ENCODE results near the gene GRAP2. TPM values are rescaled to one million over a fixed set of nuclear protein-coding genes. Genes with fewer than 3 reads are reported as not detected.

Gene GRAP2
- total RNA-seq, 6 donors from 2014 or later = 3.2 to 22.0 (median 7.2) TPM

DNA sequence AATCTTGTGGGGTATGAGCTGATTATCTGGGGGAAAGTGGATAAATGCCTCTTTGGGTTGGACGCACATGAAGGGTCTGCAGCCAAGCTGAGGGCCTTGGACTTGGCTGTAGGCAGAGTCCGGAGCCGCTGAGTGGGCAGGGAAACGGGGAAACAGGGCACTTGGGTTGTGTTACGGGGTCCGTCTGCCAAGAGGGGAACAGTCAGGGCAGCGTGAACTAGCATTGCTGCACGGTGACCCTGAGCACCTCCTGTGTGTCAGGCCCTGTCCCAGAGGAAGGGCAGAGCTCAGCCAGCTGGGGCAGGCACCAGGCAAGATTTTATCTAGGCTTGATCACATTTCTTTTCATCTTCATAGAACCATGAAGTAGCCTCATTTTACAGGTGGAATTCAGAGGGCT, 105.8 kb downstream of the GRAP2 start:
- Histone ChIP-seq H3K9me3 (no peaks in the 10 kb centered on the region), H3K36me3 (no peaks in the 10 kb centered on the region), H3K27ac (no peak overlapping the region), H3K4me1 (peaks cover 0 to 6% (median 2%) of the 10 kb centered on the region in 4 donors), H3K27me3 (peaks cover 0 to 6% (median 0%) of the 10 kb centered on the region in 4 donors), H3K4me3 (no peak overlapping the region)
- 81 to 88% methylated on average over 8 of the region's 8 CpGs for WGBS, 2 donors
- ATAC-seq (ENCODE audit: low FRiP score in 2 of 2) (no peak), DNase-seq (no peak)
- TF ChIP-seq POLR2A (IDR thresholded peaks at IDR 0.05) (no peak), EP300 (IDR thresholded peaks at IDR 0.05) (no peak), POLR2AphosphoS5 (IDR thresholded peaks at IDR 0.05) (no peak)
- TF ChIP-seq, protein P1, sequence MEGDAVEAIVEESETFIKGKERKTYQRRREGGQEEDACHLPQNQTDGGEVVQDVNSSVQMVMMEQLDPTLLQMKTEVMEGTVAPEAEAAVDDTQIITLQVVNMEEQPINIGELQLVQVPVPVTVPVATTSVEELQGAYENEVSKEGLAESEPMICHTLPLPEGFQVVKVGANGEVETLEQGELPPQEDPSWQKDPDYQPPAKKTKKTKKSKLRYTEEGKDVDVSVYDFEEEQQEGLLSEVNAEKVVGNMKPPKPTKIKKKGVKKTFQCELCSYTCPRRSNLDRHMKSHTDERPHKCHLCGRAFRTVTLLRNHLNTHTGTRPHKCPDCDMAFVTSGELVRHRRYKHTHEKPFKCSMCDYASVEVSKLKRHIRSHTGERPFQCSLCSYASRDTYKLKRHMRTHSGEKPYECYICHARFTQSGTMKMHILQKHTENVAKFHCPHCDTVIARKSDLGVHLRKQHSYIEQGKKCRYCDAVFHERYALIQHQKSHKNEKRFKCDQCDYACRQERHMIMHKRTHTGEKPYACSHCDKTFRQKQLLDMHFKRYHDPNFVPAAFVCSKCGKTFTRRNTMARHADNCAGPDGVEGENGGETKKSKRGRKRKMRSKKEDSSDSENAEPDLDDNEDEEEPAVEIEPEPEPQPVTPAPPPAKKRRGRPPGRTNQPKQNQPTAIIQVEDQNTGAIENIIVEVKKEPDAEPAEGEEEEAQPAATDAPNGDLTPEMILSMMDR (IDR thresholded peaks at IDR 0.05) = no peak

DNA sequence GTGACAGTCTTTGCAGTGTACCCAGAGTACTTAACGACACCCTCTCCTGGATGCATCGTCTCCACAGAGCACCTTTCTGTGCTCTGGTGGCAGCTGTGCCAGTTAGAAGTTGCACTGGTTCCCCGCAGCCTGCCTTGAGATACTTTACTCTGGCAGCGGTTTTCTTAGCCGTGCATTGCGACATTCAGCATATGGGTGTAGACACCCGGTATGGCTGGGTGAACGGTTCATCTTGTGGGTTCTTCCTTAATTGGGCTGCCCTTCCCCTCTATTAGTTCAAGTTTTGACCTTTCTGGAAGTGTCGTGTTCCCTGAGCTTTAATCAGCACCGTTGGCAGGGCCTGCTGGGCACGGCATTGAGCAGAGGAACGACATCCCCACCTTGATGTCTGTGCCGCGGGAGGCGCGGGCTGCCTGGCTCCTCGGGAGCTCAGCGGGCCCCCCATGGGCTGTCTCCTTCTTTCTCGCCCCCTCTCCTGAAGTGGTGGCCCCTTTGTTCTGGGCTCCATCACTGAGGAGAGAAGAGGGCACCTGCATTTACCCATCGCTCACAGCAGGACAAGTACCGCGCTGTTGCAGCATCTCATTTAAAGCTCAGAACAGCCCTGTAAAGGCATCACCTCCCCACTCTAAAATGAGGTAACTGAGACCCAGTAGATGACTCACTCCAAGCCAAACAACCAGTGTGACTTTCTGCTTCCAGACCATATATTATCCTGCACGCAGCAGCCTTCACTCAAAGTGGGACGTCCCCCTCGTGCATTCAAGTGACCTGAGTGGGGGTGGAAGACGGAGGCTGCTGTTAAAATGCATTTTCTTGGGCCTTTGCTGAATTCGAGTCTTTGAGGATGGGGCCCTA, 107.2 kb downstream of the GRAP2 start:
- Histone ChIP-seq H3K36me3 (no peaks in the 10 kb centered on the region), H3K9me3 (no peaks in the 10 kb centered on the region), H3K27me3 (peaks cover 0 to 6% (median 0%) of the 10 kb centered on the region in 4 donors), H3K27ac (no peak overlapping the region), H3K4me3 (no peak overlapping the region), H3K4me1 (peaks cover 0 to 6% (median 2%) of the 10 kb centered on the region in 4 donors)
- ATAC-seq (ENCODE audit: low FRiP score in 2 of 2) (peak; percentile 11 to 62), DNase-seq (peak in 1 of 2 donors; percentile 61)
- WGBS, 2 donors = 63 to 65% methylated on average over 19 to 25 of the region's 27 CpGs
- TF ChIP-seq, protein P1 (IDR thresholded peaks at IDR 0.05) = no peak
- TF ChIP-seq POLR2AphosphoS5 (IDR thresholded peaks at IDR 0.05) = no peak
- TF ChIP-seq EP300 (IDR thresholded peaks at IDR 0.05) = no peak
- no peak for TF ChIP-seq POLR2A (IDR thresholded peaks at IDR 0.05)

DNA sequence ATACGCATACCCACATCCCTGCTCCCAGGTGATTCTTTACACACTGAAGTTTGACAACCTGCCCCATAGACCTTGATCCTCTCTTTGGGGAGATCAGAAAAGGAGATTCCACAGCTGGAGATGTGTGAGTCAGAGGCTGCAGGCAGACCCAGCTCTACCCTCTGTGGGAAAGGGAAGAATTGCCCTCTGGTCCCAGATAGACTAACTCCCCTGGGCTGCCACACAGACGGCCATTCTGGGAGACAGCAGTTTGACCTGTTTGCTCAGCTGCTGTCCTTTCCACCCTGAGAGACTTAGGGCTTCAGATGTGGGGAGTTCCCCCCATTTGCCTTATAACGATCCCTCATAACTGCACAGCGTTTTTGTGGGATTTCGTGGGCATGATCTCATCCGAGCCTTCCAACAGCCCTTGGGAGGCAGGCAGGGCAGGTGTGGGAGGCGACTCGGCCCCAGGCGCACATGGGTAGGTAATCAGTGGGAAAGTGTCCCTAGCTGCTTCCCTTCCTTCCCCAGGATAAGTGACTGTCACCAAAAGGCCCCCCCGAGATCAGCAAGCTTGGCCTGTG, 107.9 kb downstream of the GRAP2 start:
- ATAC-seq (ENCODE audit: low FRiP score in 2 of 2) = no peak
- H3K9me3 ChIP-seq = no peaks in the 10 kb centered on the region
- no peak overlapping the region for H3K27ac ChIP-seq
- WGBS, 2 donors = 68 to 87% methylated on average over 7 to 10 of the region's 10 CpGs
- TF ChIP-seq POLR2A (IDR thresholded peaks at IDR 0.05) = no peak
- no peak for TF ChIP-seq EP300 (IDR thresholded peaks at IDR 0.05)
- TF ChIP-seq, protein P1 (IDR thresholded peaks at IDR 0.05) = no peak
- TF ChIP-seq POLR2AphosphoS5 (IDR thresholded peaks at IDR 0.05) = no peak
- H3K4me1 ChIP-seq = peaks cover 0 to 6% (median 2%) of the 10 kb centered on the region in 4 donors
- H3K36me3 ChIP-seq = no peaks in the 10 kb centered on the region
- H3K27me3 ChIP-seq = peaks cover 0 to 6% (median 0%) of the 10 kb centered on the region in 4 donors
- DNase-seq = no peak
- H3K4me3 ChIP-seq = no peak overlapping the region

DNA sequence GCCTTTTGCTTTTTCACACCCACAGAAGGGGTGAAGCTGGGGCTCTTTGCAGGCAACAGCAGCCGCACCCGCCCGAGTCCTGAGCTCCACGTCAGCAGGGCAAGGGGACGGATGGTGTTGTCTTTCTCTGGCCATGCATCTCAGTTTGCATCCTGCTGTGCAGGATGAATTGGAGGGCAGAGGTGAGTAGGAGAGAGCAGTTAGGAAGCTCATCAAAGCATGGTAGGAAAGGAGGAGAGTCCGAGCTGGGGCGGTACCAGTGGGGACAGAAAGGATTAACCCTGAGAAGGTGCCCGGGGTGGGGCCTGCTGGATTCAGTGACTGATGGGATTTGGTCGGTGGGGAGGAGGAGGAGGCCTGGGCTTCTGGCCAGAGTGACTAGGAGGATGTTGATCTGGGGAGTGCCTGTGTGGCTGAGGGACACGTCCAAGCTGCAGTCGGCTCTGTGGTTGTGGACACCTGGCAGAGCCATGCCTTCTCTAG, 108.4 kb downstream of the GRAP2 start:
- Histone ChIP-seq H3K27ac (no peak overlapping the region), H3K9me3 (no peaks in the 10 kb centered on the region), H3K27me3 (peaks cover 0 to 6% (median 0%) of the 10 kb centered on the region in 4 donors), H3K36me3 (no peaks in the 10 kb centered on the region), H3K4me1 (peaks cover 0 to 6% (median 2%) of the 10 kb centered on the region in 4 donors), H3K4me3 (no peak overlapping the region)
- 23 to 29% methylated on average over 11 of the region's 11 CpGs for WGBS, 2 donors
- no peak for TF ChIP-seq POLR2AphosphoS5 (IDR thresholded peaks at IDR 0.05)
- TF ChIP-seq EP300 (IDR thresholded peaks at IDR 0.05) = no peak
- TF ChIP-seq POLR2A (IDR thresholded peaks at IDR 0.05) = no peak
- TF ChIP-seq, protein P1 (IDR thresholded peaks at IDR 0.05) = no peak
- DNase-seq = no peak
- no peak for ATAC-seq (ENCODE audit: low FRiP score in 2 of 2)
